ENCODE measurements around the gene TSPYL1. TPM values are rescaled to one million over a fixed set of nuclear protein-coding genes. Genes with fewer than 3 reads are reported as not detected.
"Not testable (repeated sequence)": the region's sequence is repeated elsewhere in the genome, so short reads cannot be mapped to it uniquely, and the experiment has no call there.

TSPYL1 gene
- total and polyA plus RNA-seq, 9 of the 15 experiments (the other 6 are each of a cell fraction or from before 2014, with no cell fraction given) = 23.1 to 56.8 (median 37.9) TPM

DNA sequence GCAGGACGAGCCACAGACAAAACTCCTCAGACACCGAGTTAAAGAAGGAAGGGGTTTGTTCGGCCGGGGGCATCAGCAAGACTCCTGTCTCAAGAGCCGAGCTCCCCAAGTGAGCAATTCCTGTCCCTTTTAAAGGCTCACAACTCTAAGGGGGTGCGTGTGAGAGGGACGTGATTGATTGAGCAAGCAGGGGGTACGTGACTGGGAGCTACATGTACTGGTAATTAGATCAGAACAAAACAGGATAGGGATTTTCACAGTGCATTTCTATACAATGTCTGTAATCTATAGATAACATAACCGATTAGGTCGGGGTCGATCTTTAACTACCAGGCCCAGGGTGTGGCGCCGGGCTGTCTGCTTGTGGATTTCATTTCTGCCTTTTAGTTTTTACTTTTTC lies 42.2 kb upstream of the TSPYL1 start:
- WGBS (ENCODE audit: insufficient coverage, low coverage, missing lambda C conversion rate) = 1% methylated on average over 11 of the region's 13 CpGs
- H3K79me2 ChIP-seq (ENCODE audit: control insufficient read depth, insufficient read depth, low read length); H3K4me2 ChIP-seq (ENCODE audit: insufficient read depth, low read length); H3K9me1 ChIP-seq (ENCODE audit: control insufficient read depth, insufficient read depth, low read length); H3K9ac ChIP-seq (ENCODE audit: insufficient read depth in 1 of 2, low read depth in 2 of 2, low read length in 2 of 2); H3K4me3 ChIP-seq; H3K27me3 ChIP-seq (ENCODE audit: control insufficient read depth in 2 of 2, insufficient read depth in 2 of 2, low read length in 2 of 2); BruUV-seq (replicated peaks); H3K9me3 ChIP-seq (replicated peaks; ENCODE audit: control insufficient read depth, insufficient read depth, low read depth, low read length); H4K20me1 ChIP-seq (replicated peaks; ENCODE audit: control insufficient read depth, insufficient read depth, low read length); H3K27ac ChIP-seq (ENCODE audit: extremely low read depth, low read depth, low read length); ATAC-seq; in situ Hi-C loops (cut with MboI); intact Hi-C loops (cut with micrococcal nuclease); FAIRE-seq; H3K4me1 ChIP-seq (replicated peaks in 1 of 2; ENCODE audit: control insufficient read depth in 2 of 2, insufficient read depth in 2 of 2, low read length in 2 of 2); H2AFZ ChIP-seq (ENCODE audit: low read depth, low read length); DNase-seq (ENCODE audit: extremely low read depth in 1 of 4, low spot score in 3 of 4); POLR2A ChIA-PET; H3K36me3 ChIP-seq (ENCODE audit: control insufficient read depth, insufficient read depth, low read length); CTCF ChIA-PET (ENCODE audit: low intra/inter-chr PET ratio): not testable (repeated sequence)

DNA sequence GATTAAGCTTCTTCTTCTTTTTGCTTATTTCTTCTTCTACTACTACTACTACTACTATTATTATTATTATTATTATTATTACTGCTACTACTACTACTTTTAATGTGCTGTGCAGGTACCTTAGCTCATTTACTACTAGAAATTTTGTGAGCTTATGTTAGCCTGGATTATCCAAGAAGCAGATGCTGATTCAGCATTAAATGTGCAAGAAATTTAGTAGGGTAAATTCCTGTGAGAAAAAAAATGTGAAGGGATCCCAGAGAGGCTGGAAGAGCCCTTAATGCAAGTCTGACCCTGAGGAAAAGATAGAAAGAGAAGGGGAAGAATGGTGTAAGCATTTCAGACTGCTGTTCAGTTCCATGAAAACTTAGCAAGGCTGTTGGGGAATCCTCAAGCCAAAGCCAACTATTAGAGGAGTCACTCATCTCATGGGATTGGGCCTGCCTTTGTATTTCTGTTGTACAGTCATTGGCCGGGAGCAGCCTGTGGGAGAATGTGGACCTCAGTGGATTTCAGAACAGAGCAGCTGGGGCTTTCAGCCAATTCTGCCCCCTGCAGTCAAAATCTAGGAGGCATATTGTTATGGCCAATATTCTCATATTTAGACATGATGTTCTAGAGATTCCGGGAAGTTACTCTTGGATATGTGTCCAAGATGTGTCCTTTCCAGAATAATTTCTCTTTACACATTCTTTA lies 37.2 kb upstream of the TSPYL1 start:
- Histone ChIP-seq H3K36me3 (ENCODE audit: control insufficient read depth, insufficient read depth, low read length) (no peaks in the 10 kb centered on the region), H4K20me1 (replicated peaks; ENCODE audit: control insufficient read depth, insufficient read depth, low read length) (no peaks in the 10 kb centered on the region), H2AFZ (ENCODE audit: low read depth, low read length) (no peak overlapping the region), H3K9me3 (replicated peaks; ENCODE audit: control insufficient read depth, insufficient read depth, low read depth, low read length) (no peaks in the 10 kb centered on the region), H3K27me3 (ENCODE audit: control insufficient read depth in 2 of 2, insufficient read depth in 2 of 2, low read length in 2 of 2) (peaks cover 0 to 4% of the 10 kb centered on the region in 2 experiments; a peak in 2 of 5 replicates), H3K4me2 (ENCODE audit: insufficient read depth, low read length) (no peak overlapping the region), H3K4me1 (replicated peaks in 1 of 2; ENCODE audit: control insufficient read depth in 2 of 2, insufficient read depth in 2 of 2, low read length in 2 of 2) (no peaks in the 10 kb centered on the region), H3K9ac (ENCODE audit: insufficient read depth in 1 of 2, low read depth in 2 of 2, low read length in 2 of 2) (no peak overlapping the region), H3K9me1 (ENCODE audit: control insufficient read depth, insufficient read depth, low read length) (no peaks in the 10 kb centered on the region), H3K4me3 (no peak overlapping the region), H3K79me2 (ENCODE audit: control insufficient read depth, insufficient read depth, low read length) (no peaks in the 10 kb centered on the region), H3K27ac (ENCODE audit: extremely low read depth, low read depth, low read length) (no peak overlapping the region)
- ATAC-seq (peak; percentile 73), DNase-seq (ENCODE audit: extremely low read depth in 1 of 4, low spot score in 3 of 4) (peak in 3 of 4 experiments; percentile 7 to 19 (median 13)), FAIRE-seq (no peak)
- BruUV-seq (replicated peaks) = no TSS peak
- WGBS (ENCODE audit: insufficient coverage, low coverage, missing lambda C conversion rate) = 0% methylated on average over 2 of the region's 2 CpGs
- ChIA-PET CTCF (ENCODE audit: low intra/inter-chr PET ratio) (interaction anchor here (1.1 kb wide), 1 partner anchor 49 kb away, joined by 3 read pairs; no protein-coding TSS in a partner anchor), POLR2A (interaction anchor here (1.1 kb wide), 1 partner anchor 45 kb away, joined by 3 read pairs; no protein-coding TSS in a partner anchor)
- in situ Hi-C loops (cut with MboI) = no loop called here
- intact Hi-C loops (cut with micrococcal nuclease) = loop anchor here (1.0 kb wide), 1 partner anchor 49 kb away; no protein-coding TSS in a partner anchor
- TF ChIP-seq C11orf30 (IDR thresholded peaks at IDR 0.05; ENCODE audit: low read depth) = peak; percentile 71
- TF ChIP-seq ASH1L (IDR thresholded peaks at IDR 0.05; ENCODE audit: borderline replicate concordance, low read depth, partially characterized antibody) = no peak
- peak; percentile 92 for TF ChIP-seq MAFK (IDR thresholded peaks at IDR 0.05; ENCODE audit: low read length)
- peak; percentile 91 for TF ChIP-seq MAFF (IDR thresholded peaks at IDR 0.05; ENCODE audit: low read length)
- TF ChIP-seq MIER1 (IDR thresholded peaks at IDR 0.05; ENCODE audit: low read depth) = no peak
- peak; percentile 81 for TF ChIP-seq MAFG (tag; conservative IDR thresholded peaks at IDR 0.05)
- TF ChIP-seq, protein P1, sequence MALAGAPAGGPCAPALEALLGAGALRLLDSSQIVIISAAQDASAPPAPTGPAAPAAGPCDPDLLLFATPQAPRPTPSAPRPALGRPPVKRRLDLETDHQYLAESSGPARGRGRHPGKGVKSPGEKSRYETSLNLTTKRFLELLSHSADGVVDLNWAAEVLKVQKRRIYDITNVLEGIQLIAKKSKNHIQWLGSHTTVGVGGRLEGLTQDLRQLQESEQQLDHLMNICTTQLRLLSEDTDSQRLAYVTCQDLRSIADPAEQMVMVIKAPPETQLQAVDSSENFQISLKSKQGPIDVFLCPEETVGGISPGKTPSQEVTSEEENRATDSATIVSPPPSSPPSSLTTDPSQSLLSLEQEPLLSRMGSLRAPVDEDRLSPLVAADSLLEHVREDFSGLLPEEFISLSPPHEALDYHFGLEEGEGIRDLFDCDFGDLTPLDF (CRISPR knock-in tag; IDR thresholded peaks at IDR 0.05) = no peak
- TF ChIP-seq ZNF507 (tag; conservative IDR thresholded peaks at IDR 0.05) = no peak
- no peak for TF ChIP-seq ETV1 (tag; conservative IDR thresholded peaks at IDR 0.05; ENCODE audit: low read depth)
- TF ChIP-seq, protein P2, sequence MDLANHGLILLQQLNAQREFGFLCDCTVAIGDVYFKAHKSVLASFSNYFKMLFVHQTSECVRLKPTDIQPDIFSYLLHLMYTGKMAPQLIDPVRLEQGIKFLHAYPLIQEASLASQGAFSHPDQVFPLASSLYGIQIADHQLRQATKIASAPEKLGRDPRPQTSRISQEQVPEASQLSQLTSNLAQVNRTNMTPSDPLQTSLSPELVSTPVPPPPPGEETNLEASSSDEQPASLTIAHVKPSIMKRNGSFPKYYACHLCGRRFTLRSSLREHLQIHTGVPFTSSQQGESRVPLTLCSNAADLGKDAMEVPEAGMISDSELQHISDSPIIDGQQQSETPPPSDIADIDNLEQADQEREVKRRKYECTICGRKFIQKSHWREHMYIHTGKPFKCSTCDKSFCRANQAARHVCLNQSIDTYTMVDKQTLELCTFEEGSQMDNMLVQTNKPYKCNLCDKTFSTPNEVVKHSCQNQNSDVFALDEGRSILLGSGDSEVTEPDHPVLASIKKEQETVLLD (IDR thresholded peaks at IDR 0.05) = no peak

Measured in K562 (cell line).